Thyroid gland (tissue), 4 donors: ENCODE measurements around the gene MARVELD2. TPM values are rescaled to one million over a fixed set of nuclear protein-coding genes. Genes with fewer than 3 reads are reported as not detected.

Experiments
- DNase-seq, 2 donors: peaks; one replicate each; pipeline ENCODE4 v3.0.0-alpha.2; 2019
- H3K27ac ChIP-seq, 3 donors: fragments of 200-600 bp; sonication (generic); 1 replicate in 2 of 3; 2 replicates in 1 of 3; pipeline ENCODE4 v1.5.1; 2016 to 2019; ENCODE audit warnings: mild to moderate bottlenecking in 1 of 3, moderate library complexity in 1 of 3
- H3K27me3 ChIP-seq: fragments of 200-600 bp; sonication (generic); one replicate; pipeline ENCODE4 v1.5.1; 2019
- H3K36me3 ChIP-seq, 2 donors: fragments of 200-600 bp; sonication (generic); one replicate each; pipeline ENCODE4 v1.5.1; 2016 to 2019
- H3K4me1 ChIP-seq, 2 donors: fragments of 200-600 bp; sonication (generic); one replicate each; pipeline ENCODE4 v1.5.1; 2017 to 2019
- H3K4me3 ChIP-seq, 3 donors: fragments of 200-600 bp; sonication (generic); replicated peaks in 1 of 3; 1 replicate in 2 of 3; 2 replicates in 1 of 3; pipeline ENCODE4 v1.5.1; 2016; ENCODE audit warnings: mild to moderate bottlenecking in 1 of 3
- H3K9me3 ChIP-seq: fragments of 200-600 bp; sonication (generic); one replicate; pipeline ENCODE4 v1.5.1; 2017
- POLR2A ChIP-seq, 2 donors: fragments of 450-650 bp; IDR thresholded peaks; one replicate each; pipeline ENCODE4 v1.6.1; 2017; ENCODE audit warnings: antibody characterized with exemption in 2 of 2, mild to moderate bottlenecking in 2 of 2, moderate library complexity in 1 of 2
- WGBS, 2 donors: methylation state at CpG; one replicate each; pipeline ENCODE4 v1.1.5; 2017; 5-methylcytosine and 5-hydroxymethylcytosine counted together
- intact Hi-C: fragments of 100-400 bp; cut with DNase I; formaldehyde crosslinking; loops from one replicate; pipeline ENCODE4 v1.15.1; 2023
- total RNA-seq, 4 donors: library from RNA; depleted of rRNA; stranded (reverse); fragments of >200 nt; gene quantifications; one replicate each; pipeline ENCODE4 v1.2.3, GENCODE V29; 2016
- TF ChIP-seq, protein P1 (sequence below), 6 experiments: fragments of 200-600 bp in 3 of 6; fragments of 450-650 bp in 3 of 6; sonication (generic) in 3 of 6; IDR thresholded peaks; one replicate each; pipeline ENCODE4 v1.5.1; 2016 to 2019; ENCODE audit warnings: antibody characterized with exemption in 6 of 6, mild to moderate bottlenecking in 2 of 6, inconsistent platforms in 1 of 6, moderate library complexity in 1 of 6

The MARVELD2 gene
- total RNA-seq, 4 donors from 2014 or later = 61.8 to 100 (median 81.9) TPM

- intact Hi-C loops = no loop called here
- no peaks in the 10 kb centered on the region for H3K9me3 ChIP-seq
- peak overlapping the region; percentile 70 to 90 (median 83) for H3K27ac ChIP-seq
- no peaks in the 10 kb centered on the region for H3K27me3 ChIP-seq
- peaks cover 15 to 21% of the 10 kb centered on the region in 2 donors for H3K4me1 ChIP-seq
- no peak overlapping the region for H3K4me3 ChIP-seq
- no peaks in the 10 kb centered on the region for H3K36me3 ChIP-seq
- WGBS, 2 donors = 21 to 42% methylated on average over 1 of the region's 1 CpG
- DNase-seq = peak; percentile 71 to 72
- TF ChIP-seq, protein P1, sequence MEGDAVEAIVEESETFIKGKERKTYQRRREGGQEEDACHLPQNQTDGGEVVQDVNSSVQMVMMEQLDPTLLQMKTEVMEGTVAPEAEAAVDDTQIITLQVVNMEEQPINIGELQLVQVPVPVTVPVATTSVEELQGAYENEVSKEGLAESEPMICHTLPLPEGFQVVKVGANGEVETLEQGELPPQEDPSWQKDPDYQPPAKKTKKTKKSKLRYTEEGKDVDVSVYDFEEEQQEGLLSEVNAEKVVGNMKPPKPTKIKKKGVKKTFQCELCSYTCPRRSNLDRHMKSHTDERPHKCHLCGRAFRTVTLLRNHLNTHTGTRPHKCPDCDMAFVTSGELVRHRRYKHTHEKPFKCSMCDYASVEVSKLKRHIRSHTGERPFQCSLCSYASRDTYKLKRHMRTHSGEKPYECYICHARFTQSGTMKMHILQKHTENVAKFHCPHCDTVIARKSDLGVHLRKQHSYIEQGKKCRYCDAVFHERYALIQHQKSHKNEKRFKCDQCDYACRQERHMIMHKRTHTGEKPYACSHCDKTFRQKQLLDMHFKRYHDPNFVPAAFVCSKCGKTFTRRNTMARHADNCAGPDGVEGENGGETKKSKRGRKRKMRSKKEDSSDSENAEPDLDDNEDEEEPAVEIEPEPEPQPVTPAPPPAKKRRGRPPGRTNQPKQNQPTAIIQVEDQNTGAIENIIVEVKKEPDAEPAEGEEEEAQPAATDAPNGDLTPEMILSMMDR (IDR thresholded peaks at IDR 0.05) = no peak
- TF ChIP-seq POLR2A (IDR thresholded peaks at IDR 0.05) = no peak
Observed at GRCh38 chr5:69485471-69485870, 70.6 kb downstream of the MARVELD2 start.

- intact Hi-C loops = no loop called here
- Histone ChIP-seq H3K36me3 (no peaks in the 10 kb centered on the region), H3K4me1 (peaks cover 15 to 22% of the 10 kb centered on the region in 2 donors), H3K27me3 (no peaks in the 10 kb centered on the region), H3K27ac (peak overlapping the region in 1 of 3 donors; percentile 4), H3K9me3 (no peaks in the 10 kb centered on the region), H3K4me3 (no peak overlapping the region)
- DNase-seq = no peak
- WGBS, 2 donors = 90 to 96% methylated on average over 4 of the region's 4 CpGs
- TF ChIP-seq, protein P1 (IDR thresholded peaks at IDR 0.05) = no peak
- TF ChIP-seq POLR2A (IDR thresholded peaks at IDR 0.05) = no peak
Observed at GRCh38 chr5:69489246-69489645, 74.3 kb downstream of the MARVELD2 start.

- DNase-seq = no peak
- Histone ChIP-seq H3K4me3 (no peak overlapping the region), H3K27ac (peak overlapping the region in 2 of 3 donors; percentile 94 to 96), H3K9me3 (no peaks in the 10 kb centered on the region), H3K27me3 (no peaks in the 10 kb centered on the region), H3K4me1 (peaks cover 7 to 12% of the 10 kb centered on the region in 2 donors), H3K36me3 (no peaks in the 10 kb centered on the region)
- no peak for TF ChIP-seq POLR2A (IDR thresholded peaks at IDR 0.05)
- TF ChIP-seq, protein P1 (IDR thresholded peaks at IDR 0.05) = no peak
- intact Hi-C loops = loop anchor here (5.0 kb wide), 1 partner anchor 74 kb away; the partner anchor contains the start of gene MARVELD2
- 86 to 88% methylated on average over 2 of the region's 2 CpGs for WGBS, 2 donors
Observed at GRCh38 chr5:69491027-69491426, 76.1 kb downstream of the MARVELD2 start.

- TF ChIP-seq, protein P1 (IDR thresholded peaks at IDR 0.05) = no peak
- TF ChIP-seq POLR2A (IDR thresholded peaks at IDR 0.05) = no peak
- Histone ChIP-seq H3K27me3 (no peaks in the 10 kb centered on the region), H3K4me1 (peaks cover 5 to 6% of the 10 kb centered on the region in 2 donors), H3K4me3 (peak overlapping the region; percentile 71 to 84 (median 80)), H3K36me3 (no peaks in the 10 kb centered on the region), H3K9me3 (no peaks in the 10 kb centered on the region), H3K27ac (peak overlapping the region; percentile 91 to 96 (median 94))
- DNase-seq = no peak
- intact Hi-C loops = loop anchor here (5.0 kb wide), 1 partner anchor 75 kb away; the partner anchor contains the start of gene MARVELD2
- 5 to 9% methylated on average over 15 to 17 of the region's 17 CpGs for WGBS, 2 donors
Observed at GRCh38 chr5:69491838-69492390, 77.0 kb downstream of the MARVELD2 start.

DNA sequence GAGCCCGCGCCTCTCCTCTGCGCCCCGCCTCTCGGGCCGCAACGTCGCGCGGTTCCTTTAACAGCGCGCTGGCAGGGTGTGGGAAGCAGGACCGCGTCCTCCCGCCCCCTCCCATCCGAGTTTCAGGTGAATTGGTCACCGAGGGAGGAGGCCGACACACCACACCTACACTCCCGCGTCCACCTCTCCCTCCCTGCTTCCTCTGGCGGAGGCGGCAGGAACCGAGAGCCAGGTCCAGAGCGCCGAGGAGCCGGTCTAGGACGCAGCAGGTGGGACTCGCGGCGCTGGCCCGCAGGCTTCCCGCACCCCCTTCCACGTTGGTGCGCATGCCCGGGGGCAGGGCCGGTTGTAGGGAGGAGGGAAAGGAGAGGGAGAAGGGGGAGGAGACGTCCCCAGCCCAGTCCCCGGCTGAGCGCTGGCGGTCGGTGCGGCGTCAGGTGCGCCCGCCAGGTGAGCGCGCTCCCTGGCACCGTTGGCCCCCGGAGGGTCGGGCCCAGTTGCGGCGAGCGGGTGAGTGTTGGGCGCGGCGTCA lies 77.5 kb downstream of the MARVELD2 start, which contains the start of gene OCLN:
TSS of gene OCLN (plus strand) at position 400 of the 532 bp plus-strand sequence. CDS start 11,455 bp downstream, outside the sequence.
- peak within 1 kb of the TSS; percentile 71 to 84 (median 80) for H3K4me3 ChIP-seq
- DNase-seq = peak; percentile 89 to 90
- H3K27ac ChIP-seq = peak within 1 kb of the TSS; percentile 91 to 96 (median 94)
- H3K27me3 ChIP-seq = no peaks in the 10 kb centered on the region
- intact Hi-C loops = loop anchor here (5.0 kb wide), 1 partner anchor 75 kb away; the partner anchor contains the start of gene MARVELD2
- H3K4me1 ChIP-seq = peaks cover 5 to 8% of the 10 kb centered on the region in 2 donors
- TF ChIP-seq, protein P1 (IDR thresholded peaks at IDR 0.05) = peak in 1 of 6 experiments; percentile 33
- peak; percentile 82 to 96 for TF ChIP-seq POLR2A (IDR thresholded peaks at IDR 0.05)
- WGBS, 2 donors = 0 to 3% methylated on average over 24 to 31 of the region's 56 CpGs
- H3K9me3 ChIP-seq = no peaks in the 10 kb centered on the region
- H3K36me3 ChIP-seq = no peaks in the 10 kb centered on the region
